ENCODE measurements around the gene CTNNA3. TPM values are rescaled to one million over a fixed set of nuclear protein-coding genes. Genes with fewer than 3 reads are reported as not detected.

CTNNA3 gene
- total RNA-seq, 1 donor from 2014 or later, result 0.92 TPM

- Mint-ChIP-seq H3K4me1 (ENCODE audit: low read depth) (peaks cover 11% of the 10 kb centered on the region), H3K27me3 (ENCODE audit: low read depth) (no peaks in the 10 kb centered on the region), H3K27ac (ENCODE audit: unreplicated experiment) (no peak overlapping the region), H3K36me3 (ENCODE audit: low read depth) (no peaks in the 10 kb centered on the region), H3K9me3 (ENCODE audit: low read depth) (no peaks in the 10 kb centered on the region), H3K4me3 (ENCODE audit: unreplicated experiment) (no peak overlapping the region)
- no peak for DNase-seq (ENCODE audit: low spot score)
- no peak for TF ChIP-seq CTCF (IDR thresholded peaks at IDR 0.05)
Observed at GRCh38 chr10:66842371-66842770, 853.6 kb downstream of the CTNNA3 start.

- DNase-seq (ENCODE audit: low spot score), result no peak
- no peak for TF ChIP-seq CTCF (IDR thresholded peaks at IDR 0.05)
- Mint-ChIP-seq H3K27ac (ENCODE audit: unreplicated experiment) (no peak overlapping the region), H3K36me3 (ENCODE audit: low read depth) (no peaks in the 10 kb centered on the region), H3K4me1 (ENCODE audit: low read depth) (peaks cover 19% of the 10 kb centered on the region), H3K9me3 (ENCODE audit: low read depth) (no peaks in the 10 kb centered on the region), H3K4me3 (ENCODE audit: unreplicated experiment) (no peak overlapping the region), H3K27me3 (ENCODE audit: low read depth) (no peaks in the 10 kb centered on the region)
Observed at GRCh38 chr10:66838656-66839055, 857.3 kb downstream of the CTNNA3 start.

GRCh38 chr10:66837990-66838389 lies 858.0 kb downstream of the CTNNA3 start:
- no peaks in the 10 kb centered on the region for H3K9me3 Mint-ChIP-seq (ENCODE audit: low read depth)

GRCh38 chr10:66837335-66837734 lies 858.7 kb downstream of the CTNNA3 start:
- H3K36me3 Mint-ChIP-seq (ENCODE audit: low read depth), result no peaks in the 10 kb centered on the region
- H3K9me3 Mint-ChIP-seq (ENCODE audit: low read depth), result no peaks in the 10 kb centered on the region
- H3K4me1 Mint-ChIP-seq (ENCODE audit: low read depth), result peaks cover 19% of the 10 kb centered on the region
- no peak overlapping the region for H3K27ac Mint-ChIP-seq (ENCODE audit: unreplicated experiment)
- no peak overlapping the region for H3K4me3 Mint-ChIP-seq (ENCODE audit: unreplicated experiment)
- no peaks in the 10 kb centered on the region for H3K27me3 Mint-ChIP-seq (ENCODE audit: low read depth)
- no peak for TF ChIP-seq CTCF (IDR thresholded peaks at IDR 0.05)
- DNase-seq (ENCODE audit: low spot score), result no peak

More at GRCh38 chr10:66837990-66838389, 858.0 kb downstream of the CTNNA3 start:
- no peak overlapping the region for H3K27ac Mint-ChIP-seq (ENCODE audit: unreplicated experiment)
- H3K36me3 Mint-ChIP-seq (ENCODE audit: low read depth), result no peaks in the 10 kb centered on the region
- H3K4me1 Mint-ChIP-seq (ENCODE audit: low read depth), result peaks cover 19% of the 10 kb centered on the region
- no peak for TF ChIP-seq CTCF (IDR thresholded peaks at IDR 0.05)
- DNase-seq (ENCODE audit: low spot score), result no peak
- H3K27me3 Mint-ChIP-seq (ENCODE audit: low read depth), result no peaks in the 10 kb centered on the region
- no peak overlapping the region for H3K4me3 Mint-ChIP-seq (ENCODE audit: unreplicated experiment)

GRCh38 chr10:66836771-66837170 lies 859.2 kb downstream of the CTNNA3 start:
- no peaks in the 10 kb centered on the region for H3K27me3 Mint-ChIP-seq (ENCODE audit: low read depth)
- H3K36me3 Mint-ChIP-seq (ENCODE audit: low read depth), result no peaks in the 10 kb centered on the region
- H3K4me3 Mint-ChIP-seq (ENCODE audit: unreplicated experiment), result no peak overlapping the region
- H3K27ac Mint-ChIP-seq (ENCODE audit: unreplicated experiment), result no peak overlapping the region
- TF ChIP-seq CTCF (IDR thresholded peaks at IDR 0.05), result no peak
- H3K9me3 Mint-ChIP-seq (ENCODE audit: low read depth), result no peaks in the 10 kb centered on the region
- H3K4me1 Mint-ChIP-seq (ENCODE audit: low read depth), result peaks cover 19% of the 10 kb centered on the region
- no peak for DNase-seq (ENCODE audit: low spot score)
